Endodermal cell (in vitro differentiated cells): ENCODE results near the gene SMARCA5. TPM values are rescaled to one million over a fixed set of nuclear protein-coding genes. Genes with fewer than 3 reads are reported as not detected.
A peak's percentile ranks its signal among the peaks of the same experiment; 100 is the strongest.

Experiments
- DNase-seq: peaks from one replicate; pipeline ENCODE4 v3.0.0-alpha.2; 2017
- H3K27ac ChIP-seq: 2 replicates; pipeline ENCODE4 v1.5.1; 2013; ENCODE audit warnings: mild to moderate bottlenecking, low read depth, low read length, moderate library complexity
- H3K27me3 ChIP-seq: 2 replicates; pipeline ENCODE4 v1.6.1; 2013; ENCODE audit warnings: mild to moderate bottlenecking, low read length, moderate library complexity; ENCODE audit not compliant: insufficient read depth, control insufficient read depth, poor library complexity, severe bottlenecking
- H3K36me3 ChIP-seq: 2 replicates; pipeline ENCODE4 v1.7.0; 2013; ENCODE audit warnings: mild to moderate bottlenecking, low read length, moderate library complexity; ENCODE audit not compliant: control insufficient read depth, insufficient read depth
- H3K4me1 ChIP-seq: one replicate; pipeline ENCODE4 v1.7.0; 2013; ENCODE audit warnings: low read length; ENCODE audit not compliant: control insufficient read depth, insufficient read depth
- H3K4me3 ChIP-seq: 2 replicates; pipeline ENCODE4 v1.5.1; 2013; ENCODE audit warnings: mild to moderate bottlenecking, low read length, moderate library complexity
- H3K9ac ChIP-seq: 2 replicates; pipeline ENCODE4 v1.6.1; 2013; ENCODE audit warnings: mild to moderate bottlenecking, low read length, moderate library complexity; ENCODE audit not compliant: poor library complexity, severe bottlenecking; ENCODE audit errors: extremely low read depth
- H3K9me3 ChIP-seq: 2 replicates; pipeline ENCODE4 v1.6.1; 2013; ENCODE audit warnings: mild to moderate bottlenecking, low read length, moderate library complexity; ENCODE audit not compliant: control insufficient read depth
- H3K27ac Mint-ChIP-seq: 2 replicates; pipeline ENCODE4 v1.8.0; 2020; ENCODE audit warnings: mixed read lengths
- H3K27me3 Mint-ChIP-seq: 2 replicates; pipeline ENCODE4 v1.8.0; 2021; ENCODE audit warnings: mild to moderate bottlenecking, mixed read lengths; ENCODE audit not compliant: insufficient read depth
- H3K36me3 Mint-ChIP-seq: 2 replicates; pipeline ENCODE4 v1.8.0; 2020; ENCODE audit warnings: low read depth, mixed read lengths
- H3K4me1 Mint-ChIP-seq: 2 replicates; pipeline ENCODE4 v1.8.0; 2020; ENCODE audit warnings: mixed read lengths
- H3K4me3 Mint-ChIP-seq: 2 replicates; pipeline ENCODE4 v1.8.0; 2020; ENCODE audit warnings: mild to moderate bottlenecking, moderate library complexity, mixed read lengths
- H3K9me3 Mint-ChIP-seq: 2 replicates; pipeline ENCODE4 v1.8.0; 2020; ENCODE audit warnings: mild to moderate bottlenecking, mixed read lengths
- WGBS, 2 experiments: methylation state at CpG; one replicate each; pipeline versions ENCODE4 v1.1.5 to v1.1.7; 2013; ENCODE audit warnings: missing lambda C conversion rate in 2 of 2, mixed read lengths in 1 of 2; ENCODE audit not compliant: insufficient coverage in 1 of 2, insufficient read length in 1 of 2; 5-methylcytosine and 5-hydroxymethylcytosine counted together
- total RNA-seq, 2 donors: library from RNA; stranded (reverse); fragmentation: NEBNext Ultra II Directional in 1 of 2; extraction: Animal tissue kit (Norgen Biotek cat#: 25700) in 1 of 2; gene quantifications; 2 replicates in 1 of 2; 3 replicates in 1 of 2; pipeline ENCODE4 v1.2.1, GENCODE V29; 2021
- TF ChIP-seq, protein P1 (sequence below): fragments of 200-600 bp; sonication (generic); conservative IDR thresholded peaks from 2 replicates; pipeline ENCODE4 v1.5.0; 2021; ENCODE audit warnings: antibody characterized with exemption, mild to moderate bottlenecking

The SMARCA5 gene
- total RNA-seq, 2 donors from 2014 or later, result 91.0 to 95.4 TPM

DNA sequence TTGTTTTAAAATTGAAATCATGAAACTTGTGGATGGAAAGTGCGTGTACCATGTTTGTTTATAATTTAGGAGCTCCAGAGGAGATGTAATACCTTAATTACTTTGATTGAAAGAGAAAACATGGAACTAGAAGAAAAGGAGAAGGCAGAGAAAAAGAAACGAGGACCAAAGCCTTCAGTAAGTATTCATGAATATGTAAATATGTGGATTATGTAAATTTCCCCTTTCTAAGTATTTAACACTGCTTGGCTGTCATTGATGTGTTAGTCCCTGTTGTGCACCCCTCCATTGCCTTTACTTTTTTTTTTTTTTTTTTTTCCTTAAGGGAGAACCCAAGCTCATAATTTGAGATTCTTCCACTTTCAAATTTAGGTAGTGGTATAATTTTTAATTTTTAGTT, 36.4 kb downstream of the SMARCA5 start:
- Histone ChIP-seq H3K9me3 (no peaks in the 10 kb centered on the region), H3K36me3 (peaks cover 94% of the 10 kb centered on the region), H3K4me1 (no peaks in the 10 kb centered on the region), H3K27me3 (no peaks in the 10 kb centered on the region), H3K9ac (no peak overlapping the region), H3K4me3 (no peak overlapping the region), H3K27ac (no peak overlapping the region)
- Mint-ChIP-seq H3K27me3 (no peaks in the 10 kb centered on the region), H3K27ac (no peak overlapping the region), H3K4me3 (no peak overlapping the region), H3K36me3 (peaks cover 70% of the 10 kb centered on the region), H3K9me3 (no peaks in the 10 kb centered on the region), H3K4me1 (peaks cover 3% of the 10 kb centered on the region)
- no peak for DNase-seq
- WGBS, 2 experiments, result 88 to 100% methylated on average over 2 of the region's 2 CpGs
- TF ChIP-seq, protein P1, sequence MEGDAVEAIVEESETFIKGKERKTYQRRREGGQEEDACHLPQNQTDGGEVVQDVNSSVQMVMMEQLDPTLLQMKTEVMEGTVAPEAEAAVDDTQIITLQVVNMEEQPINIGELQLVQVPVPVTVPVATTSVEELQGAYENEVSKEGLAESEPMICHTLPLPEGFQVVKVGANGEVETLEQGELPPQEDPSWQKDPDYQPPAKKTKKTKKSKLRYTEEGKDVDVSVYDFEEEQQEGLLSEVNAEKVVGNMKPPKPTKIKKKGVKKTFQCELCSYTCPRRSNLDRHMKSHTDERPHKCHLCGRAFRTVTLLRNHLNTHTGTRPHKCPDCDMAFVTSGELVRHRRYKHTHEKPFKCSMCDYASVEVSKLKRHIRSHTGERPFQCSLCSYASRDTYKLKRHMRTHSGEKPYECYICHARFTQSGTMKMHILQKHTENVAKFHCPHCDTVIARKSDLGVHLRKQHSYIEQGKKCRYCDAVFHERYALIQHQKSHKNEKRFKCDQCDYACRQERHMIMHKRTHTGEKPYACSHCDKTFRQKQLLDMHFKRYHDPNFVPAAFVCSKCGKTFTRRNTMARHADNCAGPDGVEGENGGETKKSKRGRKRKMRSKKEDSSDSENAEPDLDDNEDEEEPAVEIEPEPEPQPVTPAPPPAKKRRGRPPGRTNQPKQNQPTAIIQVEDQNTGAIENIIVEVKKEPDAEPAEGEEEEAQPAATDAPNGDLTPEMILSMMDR, result no peak

DNA sequence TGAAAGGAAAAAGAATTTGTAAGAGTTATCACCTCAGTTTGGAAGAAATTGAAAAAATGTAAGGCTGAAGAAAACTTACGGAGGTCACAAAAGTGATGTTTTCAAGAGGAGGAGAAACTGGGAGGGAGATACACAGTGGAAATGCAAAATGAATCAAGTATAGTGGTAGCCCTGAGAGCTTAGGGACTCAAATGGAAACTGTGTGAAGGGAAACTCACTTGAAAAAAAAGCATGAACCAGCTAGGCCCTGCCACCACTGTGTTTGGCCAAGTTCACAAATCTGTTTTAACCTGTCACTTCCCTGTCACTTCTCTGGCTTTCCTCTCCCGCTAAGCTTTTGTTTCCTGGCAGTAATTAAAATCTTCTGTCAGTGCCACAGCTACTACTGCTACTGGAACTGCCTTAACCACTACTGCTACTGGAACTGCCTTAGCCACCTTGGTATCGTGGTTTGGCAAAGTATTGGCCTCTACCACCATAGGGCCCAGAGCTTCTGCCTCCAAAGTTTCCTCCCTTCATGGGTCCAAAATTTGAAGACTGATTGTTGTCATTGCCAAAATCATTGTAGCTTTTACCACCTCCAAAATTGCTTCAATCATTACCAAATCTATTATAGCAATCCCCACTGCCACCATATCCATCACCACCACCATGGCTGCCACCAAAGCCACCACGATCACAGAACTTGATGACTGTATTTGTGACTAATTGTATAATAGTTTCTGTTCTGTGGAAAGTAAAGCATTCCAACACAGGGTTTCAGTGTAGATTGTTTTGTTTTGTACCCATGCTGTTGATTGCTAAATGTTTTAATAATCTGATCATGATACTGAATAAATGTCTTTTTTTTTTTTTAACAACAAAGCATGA, 41.5 kb downstream of the SMARCA5 start:
- H3K4me1 ChIP-seq, result no peaks in the 10 kb centered on the region
- DNase-seq, result no peak
- no peak overlapping the region for H3K9ac ChIP-seq
- Mint-ChIP-seq H3K27ac (peak overlapping the region; percentile 13), H3K9me3 (no peaks in the 10 kb centered on the region), H3K4me3 (no peak overlapping the region), H3K36me3 (peaks cover 36% of the 10 kb centered on the region), H3K27me3 (peaks cover 5% of the 10 kb centered on the region), H3K4me1 (peaks cover 7% of the 10 kb centered on the region)
- 63 to 70% methylated on average over 3 to 4 of the region's 4 CpGs for WGBS, 2 experiments
- no peaks in the 10 kb centered on the region for H3K27me3 ChIP-seq
- TF ChIP-seq, protein P1, result no peak
- peaks cover 3% of the 10 kb centered on the region for H3K9me3 ChIP-seq
- no peak overlapping the region for H3K4me3 ChIP-seq
- peaks cover 55% of the 10 kb centered on the region for H3K36me3 ChIP-seq
- no peak overlapping the region for H3K27ac ChIP-seq

DNA sequence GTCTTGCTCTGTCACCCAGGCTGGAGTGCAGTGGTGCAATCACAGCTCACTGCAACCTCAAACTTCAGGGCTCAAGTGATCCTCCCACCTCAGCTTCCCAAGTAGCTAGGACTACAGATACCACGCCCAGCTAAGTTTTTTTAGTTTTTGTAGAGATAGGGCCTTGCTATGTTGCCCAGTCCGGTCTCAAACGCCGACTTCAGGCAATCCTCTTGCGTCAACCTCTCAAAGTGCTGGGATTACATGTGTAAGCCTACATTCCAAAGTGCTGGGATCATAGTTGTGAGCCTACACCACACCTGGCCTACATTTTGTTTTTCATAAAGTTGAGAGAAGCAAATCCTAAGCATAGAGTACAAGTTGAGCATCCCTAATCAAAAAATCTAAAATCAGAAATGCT, 42.2 kb downstream of the SMARCA5 start:
- peaks cover 4% of the 10 kb centered on the region for H3K9me3 ChIP-seq
- no peaks in the 10 kb centered on the region for H3K4me1 ChIP-seq
- Mint-ChIP-seq H3K4me3 (no peak overlapping the region), H3K27me3 (peaks cover 11% of the 10 kb centered on the region), H3K9me3 (no peaks in the 10 kb centered on the region), H3K27ac (peak overlapping the region; percentile 13), H3K36me3 (peaks cover 30% of the 10 kb centered on the region), H3K4me1 (peaks cover 4% of the 10 kb centered on the region)
- DNase-seq, result no peak
- H3K4me3 ChIP-seq, result no peak overlapping the region
- TF ChIP-seq, protein P1, result no peak
- no peak overlapping the region for H3K9ac ChIP-seq
- WGBS, 2 experiments, result 95 to 98% methylated on average over 5 of the region's 5 CpGs
- no peaks in the 10 kb centered on the region for H3K27me3 ChIP-seq
- H3K36me3 ChIP-seq, result peaks cover 48% of the 10 kb centered on the region
- no peak overlapping the region for H3K27ac ChIP-seq
